IMR-90 (cell line): ENCODE results near the gene KCNJ10. TPM values are rescaled to one million over a fixed set of nuclear protein-coding genes. Genes with fewer than 3 reads are reported as not detected.

ENCODE experiments used
- ATAC-seq: fragments of 200-7000 bp; cut with Tn5 transposase; 2 replicates; pipeline ENCODE4 v1.9.1; 2020; ENCODE audit warnings: low read depth, mild to moderate bottlenecking, moderate library complexity
- BruUV-seq: library from RNA; stranded (reverse); fragments of 400-500 nt; replicated peaks from 2 replicates; lab custom pipeline; 2021; lab: Mats Ljungman, UMichigan
- CTCF ChIA-PET: fragments of 300-600 bp; formaldehyde crosslinking; extraction: SDS; loops from one replicate; lab custom pipeline; 2021; ENCODE audit warnings: antibody characterized with exemption; lab: Yijun Ruan, JAX
- POLR2A ChIA-PET: fragments of 300-600 bp; sonication (Branson Sonifier 250); formaldehyde crosslinking; loops from one replicate; lab custom pipeline; 2022; ENCODE audit warnings: antibody characterized with exemption; ENCODE audit not compliant: unreplicated experiment; lab: Charles Lee
- DNase-seq: peaks from one replicate; pipeline ENCODE4 v3.0.0; 2013
- H2AFZ ChIP-seq: replicated peaks from 2 replicates; pipeline ENCODE3; 2013; ENCODE audit warnings: low read length, mild to moderate bottlenecking; ENCODE audit not compliant: poor library complexity
- H2AK5ac ChIP-seq: 2 replicates; pipeline ENCODE4 v1.6.1; 2013; ENCODE audit warnings: low read depth, low read length, inconsistent platforms
- H2AK9ac ChIP-seq: replicated peaks from 2 replicates; pipeline ENCODE3; 2013; ENCODE audit warnings: mild to moderate bottlenecking, low read depth, low read length, moderate library complexity; ENCODE audit not compliant: poor library complexity
- H2BK120ac ChIP-seq: 2 replicates; pipeline ENCODE4 v1.6.1; 2013; ENCODE audit warnings: low read depth, low read length, inconsistent platforms
- H2BK15ac ChIP-seq: 3 replicates; pipeline ENCODE4 v1.6.1; 2013; ENCODE audit warnings: low read depth, low read length, inconsistent platforms
- H2BK20ac ChIP-seq: 2 replicates; pipeline ENCODE4 v1.6.1; 2013; ENCODE audit warnings: low read depth, mild to moderate bottlenecking, inconsistent platforms, low read length, moderate library complexity
- H2BK5ac ChIP-seq: 2 replicates; pipeline ENCODE4 v1.6.1; 2013; ENCODE audit warnings: mild to moderate bottlenecking, low read depth, low read length, inconsistent platforms; ENCODE audit not compliant: poor library complexity, severe bottlenecking
- H3K14ac ChIP-seq: replicated peaks from 2 replicates; pipeline ENCODE4 v1.6.1; 2013; ENCODE audit warnings: low read depth, low read length, inconsistent platforms
- H3K18ac ChIP-seq: 2 replicates; pipeline ENCODE4 v1.6.1; 2013; ENCODE audit warnings: low read depth, low read length, control low read depth
- H3K23ac ChIP-seq: 2 replicates; pipeline ENCODE4 v1.6.1; 2013; ENCODE audit warnings: low read depth, low read length, inconsistent platforms
- H3K27ac ChIP-seq: 2 replicates; pipeline ENCODE4 v1.5.1; 2013; ENCODE audit warnings: mild to moderate bottlenecking, control low read depth, low read length; ENCODE audit not compliant: insufficient read depth
- H3K27me3 ChIP-seq: 2 replicates; pipeline ENCODE4 v1.6.1; 2013; ENCODE audit warnings: low read length; ENCODE audit not compliant: control insufficient read depth, insufficient read depth
- H3K36me3 ChIP-seq: 2 replicates; pipeline ENCODE4 v1.6.1; 2013; ENCODE audit warnings: low read length, mixed read lengths; ENCODE audit not compliant: control insufficient read depth, insufficient read depth
- H3K4ac ChIP-seq: 2 replicates; pipeline ENCODE4 v1.6.1; 2013; ENCODE audit warnings: low read depth, low read length, inconsistent platforms
- H3K4me1 ChIP-seq: 2 replicates; pipeline ENCODE4 v1.6.1; 2013; ENCODE audit warnings: low read length, mixed read lengths; ENCODE audit not compliant: control insufficient read depth, insufficient read depth
- H3K4me2 ChIP-seq: 2 replicates; pipeline ENCODE4 v1.6.1; 2013; ENCODE audit warnings: low read depth, mild to moderate bottlenecking, control low read depth, low read length, moderate library complexity
- H3K4me3 ChIP-seq: 2 replicates; pipeline ENCODE4 v1.5.1; 2013; ENCODE audit warnings: low read depth, mild to moderate bottlenecking, control low read depth, low read length, moderate library complexity; ENCODE audit not compliant: insufficient read depth
- H3K56ac ChIP-seq: 2 replicates; pipeline ENCODE4 v1.6.1; 2013; ENCODE audit warnings: low read length, inconsistent platforms; ENCODE audit not compliant: insufficient read depth; ENCODE audit errors: extremely low read depth
- H3K79me1 ChIP-seq, 2 experiments: 2 replicates each; pipeline ENCODE4 v1.6.1; 2013; ENCODE audit warnings: low read length in 2 of 2, inconsistent platforms in 1 of 2, low read depth in 1 of 2
- H3K9ac ChIP-seq: 2 replicates; pipeline ENCODE4 v1.6.1; 2013; ENCODE audit warnings: low read depth, low read length, control low read depth
- H3K9me1 ChIP-seq: 2 replicates; pipeline ENCODE4 v1.6.1; 2013; ENCODE audit warnings: low read length, inconsistent platforms; ENCODE audit not compliant: insufficient read depth
- H3K9me3 ChIP-seq: 2 replicates; pipeline ENCODE4 v1.6.1; 2013; ENCODE audit warnings: low read length; ENCODE audit not compliant: control insufficient read depth, insufficient read depth
- H4K20me1 ChIP-seq: 2 replicates; pipeline ENCODE4 v1.6.1; 2013; ENCODE audit warnings: low read length, inconsistent platforms; ENCODE audit not compliant: insufficient read depth
- H4K5ac ChIP-seq: 2 replicates; pipeline ENCODE4 v1.6.1; 2013; ENCODE audit warnings: mild to moderate bottlenecking, low read depth, low read length, control low read depth
- H4K8ac ChIP-seq, 2 experiments: 2 replicates each; pipeline ENCODE4 v1.6.1; 2013; ENCODE audit warnings: low read depth in 2 of 2, low read length in 2 of 2, control low read depth in 1 of 2, inconsistent platforms in 1 of 2
- H4K91ac ChIP-seq: 2 replicates; pipeline ENCODE4 v1.6.1; 2013; ENCODE audit warnings: low read depth, low read length, inconsistent platforms; ENCODE audit not compliant: insufficient read depth
- CEBPB ChIP-seq: IDR thresholded peaks from 2 replicates; pipeline ENCODE4 v1.6.1; 2012; ENCODE audit warnings: low read depth, low read length, improper control_type of control experiment
- CHD1 ChIP-seq: IDR thresholded peaks from 2 replicates; pipeline ENCODE4 v1.6.1; 2012; ENCODE audit warnings: low read depth, low read length, improper control_type of control experiment
- CTCF ChIP-seq: conservative IDR thresholded peaks from 2 replicates; pipeline ENCODE4 v1.5.1; 2012; ENCODE audit warnings: mild to moderate bottlenecking, low read depth, low read length, improper control_type of control experiment
- ELK1 ChIP-seq: fragments of 150-350 bp; IDR thresholded peaks from 2 replicates; pipeline ENCODE4 v1.6.1; 2016; ENCODE audit warnings: low read depth, mild to moderate bottlenecking, low read length, moderate library complexity, borderline replicate concordance
- FOS ChIP-seq: fragments of 150-350 bp; IDR thresholded peaks from 2 replicates; pipeline ENCODE4 v1.6.1; 2016; ENCODE audit warnings: low read depth, low read length
- MAZ ChIP-seq: IDR thresholded peaks from 2 replicates; pipeline ENCODE4 v1.6.1; 2012; ENCODE audit warnings: low read depth, mild to moderate bottlenecking, low read length, improper control_type of control experiment, moderate library complexity, borderline replicate concordance
- MXI1 ChIP-seq: IDR thresholded peaks from 2 replicates; pipeline ENCODE4 v1.6.1; 2012; ENCODE audit warnings: low read depth, mild to moderate bottlenecking, low read length, moderate library complexity, borderline replicate concordance
- NFE2L2 ChIP-seq: fragments of 150-350 bp; IDR thresholded peaks from 2 replicates; pipeline ENCODE4 v1.6.1; 2016; ENCODE audit warnings: low read depth, mild to moderate bottlenecking, low read length
- POLR2A ChIP-seq: IDR thresholded peaks from 2 replicates; pipeline ENCODE4 v1.6.1; 2012; ENCODE audit warnings: mild to moderate bottlenecking, low read depth, low read length
- RAD21 ChIP-seq: IDR thresholded peaks from 2 replicates; pipeline ENCODE4 v1.6.1; 2012; ENCODE audit warnings: low read length, improper control_type of control experiment
- RCOR1 ChIP-seq: IDR thresholded peaks from 2 replicates; pipeline ENCODE4 v1.6.1; 2012; ENCODE audit warnings: mild to moderate bottlenecking, low read length, improper control_type of control experiment; ENCODE audit not compliant: insufficient replicate concordance
- RFX5 ChIP-seq: IDR thresholded peaks from 2 replicates; pipeline ENCODE4 v1.8.0; 2012; ENCODE audit warnings: low read depth, mild to moderate bottlenecking, low read length, moderate library complexity
- USF2 ChIP-seq: fragments of 150-350 bp; IDR thresholded peaks from 2 replicates; pipeline ENCODE4 v1.6.1; 2017; ENCODE audit warnings: mild to moderate bottlenecking, antibody characterized with exemption, low read length, low read depth
- WGBS, 2 experiments: methylation state at CpG; one replicate each; pipeline versions ENCODE4 v1.1.5 to v1.1.7; 2013; ENCODE audit warnings: missing lambda C conversion rate in 2 of 2; ENCODE audit not compliant: insufficient read length in 1 of 2; ENCODE audit errors: extremely low coverage in 2 of 2; 5-methylcytosine and 5-hydroxymethylcytosine counted together
- dilution Hi-C: fragments of 300-500 bp; cut with HindIII; formaldehyde crosslinking; loops from one replicate; pipeline ENCODE4 v1.14.3; 2018; ENCODE audit warnings: low sequenced_read_pairs; ENCODE audit not compliant: unreplicated experiment
- in situ Hi-C: fragments of 300-500 bp; cut with MboI; formaldehyde crosslinking; loops from 3 replicates; pipeline ENCODE4 v1.14.3; 2019; ENCODE audit warnings: low sequenced_read_pairs, inconsistent platforms, mixed read lengths
- intact Hi-C: fragments of 100-400 bp; cut with micrococcal nuclease; formaldehyde crosslinking; loops from 2 replicates; pipeline ENCODE4 v1.10.0; 2022
- polyA plus RNA-seq, 3 experiments: library from polyadenylated mRNA; depleted of rRNA; stranded (reverse); fragments of >200 nt; gene quantifications; 2 replicates each; pipeline ENCODE4 v1.2.3, GENCODE V29; 2012; ENCODE audit warnings: low replicate concordance in 1 of 3
- total RNA-seq: library from RNA; depleted of rRNA; stranded (reverse); fragments of >200 nt; gene quantifications from 2 replicates; pipeline ENCODE4 v1.2.3, GENCODE V29; 2012

The KCNJ10 gene
- total and polyA plus RNA-seq, 2 of the 4 experiments (the other 2 are of a cell fraction): not detected

- peak overlapping the region; percentile 88 for H2AFZ ChIP-seq
- no CpG with 5 or more reads among the region's 13 CpGs for WGBS, 2 experiments
- ATAC-seq (peak; percentile 22), DNase-seq (peak; percentile 62)
- H3K4me2 ChIP-seq: peak overlapping the region; percentile 40
- H3K27ac ChIP-seq: no peak overlapping the region
- no peak overlapping the region for H3K23ac ChIP-seq
- CTCF ChIA-PET: interaction anchor here (0.6 to 3.2 kb wide), 21 partner anchors 14 to 506 kb away, joined by 3 to 25 read pairs (median 4); no protein-coding TSS in a partner anchor
- no peak overlapping the region for H2BK15ac ChIP-seq
- no peak overlapping the region for H2BK5ac ChIP-seq
- H3K4me3 ChIP-seq: no peak overlapping the region
- peak overlapping the region; percentile 5; the same call in 1 of the 2 replicates for H4K91ac ChIP-seq
- H3K4me1 ChIP-seq: peaks cover 17% of the 10 kb centered on the region
- H3K36me3 ChIP-seq: no peaks in the 10 kb centered on the region
- peaks cover 0 to 14% of the 10 kb centered on the region in 2 experiments; a peak in 3 of 4 replicates for H3K79me1 ChIP-seq
- POLR2A ChIA-PET: no interaction called here
- in situ Hi-C loops (no loop called here), dilution Hi-C loops (loop anchor here (10.0 kb wide), 1 partner anchor 114 kb away; no protein-coding TSS in a partner anchor), intact Hi-C loops (loop anchor here (1.0 kb wide), 4 partner anchors 92 to 275 kb away; no protein-coding TSS in a partner anchor)
- H3K9me1 ChIP-seq: no peaks in the 10 kb centered on the region
- H4K8ac ChIP-seq: peak overlapping the region in 1 of 2 experiments; percentile 76; a peak in 3 of 4 replicates
- H4K5ac ChIP-seq: 0 out of 2 replicates have a peak overlapping the region, but pooled peaks have one; percentile 28
- H3K27me3 ChIP-seq: no peaks in the 10 kb centered on the region; the same call in 1 of the 2 replicates
- H2BK120ac ChIP-seq: peak overlapping the region; percentile 21; the same call in 1 of the 2 replicates
- no peaks in the 10 kb centered on the region for H4K20me1 ChIP-seq
- H2AK9ac ChIP-seq: peak overlapping the region; percentile 68
- no peaks in the 10 kb centered on the region for H3K9me3 ChIP-seq
- H3K4ac ChIP-seq: peak overlapping the region; percentile 6; the same call in 1 of the 2 replicates
- no peak overlapping the region for H3K9ac ChIP-seq
- no peak overlapping the region for H3K56ac ChIP-seq
- H3K14ac ChIP-seq: no peak overlapping the region; the same call in 1 of the 2 replicates
- 0 out of 2 replicates have a peak overlapping the region, but pooled peaks have one; percentile 27 for H2BK20ac ChIP-seq
- BruUV-seq: no TSS peak
- peak overlapping the region; percentile 27; the same call in 1 of the 2 replicates for H2AK5ac ChIP-seq
- H3K18ac ChIP-seq: no peak overlapping the region
- TF ChIP-seq ELK1: no peak
- no peak for TF ChIP-seq FOS
- TF ChIP-seq RAD21: peak; percentile 93
- no peak for TF ChIP-seq MAZ
- peak; percentile 94 for TF ChIP-seq CTCF
- no peak for TF ChIP-seq CHD1
- no peak for TF ChIP-seq MXI1
- TF ChIP-seq NFE2L2: no peak
- peak; percentile 68; the same call in 1 of the 2 replicates for TF ChIP-seq RFX5
- TF ChIP-seq RCOR1: no peak
- TF ChIP-seq POLR2A: peak; percentile 37; the same call in 1 of the 2 replicates
- TF ChIP-seq CEBPB: 0 out of 2 replicates have a peak, but pooled peaks have one; percentile 11
- TF ChIP-seq USF2: no peak
These were observed 31.2 kb upstream of the KCNJ10 start for GRCh38 chr1:160101037-160101716.
